IMR-90 (cell line): ENCODE data around the gene TRMT1L.

ENCODE experiments used
- CHD1 ChIP-seq: IDR thresholded peaks from 2 replicates; pipeline ENCODE4 v1.6.1; 2012; ENCODE audit warnings: low read depth, low read length, improper control_type of control experiment
- POLR2A ChIP-seq: IDR thresholded peaks from 2 replicates; pipeline ENCODE4 v1.6.1; 2012; ENCODE audit warnings: mild to moderate bottlenecking, low read depth, low read length
- SMC3 ChIP-seq: fragments of 150-350 bp; IDR thresholded peaks from 2 replicates; pipeline ENCODE4 v1.6.1; 2016; ENCODE audit warnings: low read depth, mild to moderate bottlenecking, antibody characterized with exemption, low read length, moderate library complexity
- TF ChIP-seq, protein P1 (sequence below): conservative IDR thresholded peaks from 2 replicates; pipeline ENCODE4 v1.5.1; 2012; ENCODE audit warnings: mild to moderate bottlenecking, low read depth, low read length, improper control_type of control experiment

DNA sequence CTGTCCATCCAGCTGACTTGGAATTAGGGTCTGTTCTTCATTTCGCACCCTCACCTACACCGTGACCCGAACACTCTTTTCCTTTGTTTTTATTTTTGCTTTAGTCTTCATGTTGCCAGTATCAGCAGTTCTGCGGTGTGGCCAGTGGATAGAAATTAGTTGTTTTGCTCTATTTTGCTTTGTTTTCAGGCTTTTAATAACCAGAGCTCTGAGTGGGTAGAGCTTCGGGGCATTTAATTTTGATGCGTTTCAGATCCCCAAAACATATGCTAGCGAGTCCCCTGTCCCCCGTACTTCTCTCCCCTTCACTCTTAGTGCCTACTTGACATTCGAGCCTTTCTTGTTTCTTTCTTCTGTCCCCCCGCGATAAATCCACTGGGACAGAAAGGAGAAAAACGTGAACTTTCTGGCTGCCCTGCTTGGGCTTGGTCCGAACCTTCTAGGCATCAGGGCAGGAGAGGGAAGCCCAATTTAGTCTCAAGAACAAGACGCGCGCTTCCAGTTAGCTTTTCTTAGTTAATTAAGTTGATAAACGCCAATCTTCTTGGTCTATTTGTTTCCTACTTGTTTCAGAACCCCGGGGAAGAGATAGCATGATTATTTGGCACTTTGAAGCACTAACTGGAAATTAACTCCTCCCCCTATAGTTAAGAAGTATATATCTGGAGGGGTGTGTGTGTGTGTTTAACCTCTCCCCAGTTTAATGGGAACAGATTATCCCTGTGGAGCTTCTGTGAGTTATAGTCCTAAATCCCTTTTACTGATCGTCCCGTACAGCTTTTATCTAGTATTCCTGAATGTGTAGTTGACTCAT lies 1.1 kb upstream of the TRMT1L start:
- TF ChIP-seq, protein P1, sequence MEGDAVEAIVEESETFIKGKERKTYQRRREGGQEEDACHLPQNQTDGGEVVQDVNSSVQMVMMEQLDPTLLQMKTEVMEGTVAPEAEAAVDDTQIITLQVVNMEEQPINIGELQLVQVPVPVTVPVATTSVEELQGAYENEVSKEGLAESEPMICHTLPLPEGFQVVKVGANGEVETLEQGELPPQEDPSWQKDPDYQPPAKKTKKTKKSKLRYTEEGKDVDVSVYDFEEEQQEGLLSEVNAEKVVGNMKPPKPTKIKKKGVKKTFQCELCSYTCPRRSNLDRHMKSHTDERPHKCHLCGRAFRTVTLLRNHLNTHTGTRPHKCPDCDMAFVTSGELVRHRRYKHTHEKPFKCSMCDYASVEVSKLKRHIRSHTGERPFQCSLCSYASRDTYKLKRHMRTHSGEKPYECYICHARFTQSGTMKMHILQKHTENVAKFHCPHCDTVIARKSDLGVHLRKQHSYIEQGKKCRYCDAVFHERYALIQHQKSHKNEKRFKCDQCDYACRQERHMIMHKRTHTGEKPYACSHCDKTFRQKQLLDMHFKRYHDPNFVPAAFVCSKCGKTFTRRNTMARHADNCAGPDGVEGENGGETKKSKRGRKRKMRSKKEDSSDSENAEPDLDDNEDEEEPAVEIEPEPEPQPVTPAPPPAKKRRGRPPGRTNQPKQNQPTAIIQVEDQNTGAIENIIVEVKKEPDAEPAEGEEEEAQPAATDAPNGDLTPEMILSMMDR: no peak
- TF ChIP-seq SMC3: no peak
- no peak for TF ChIP-seq POLR2A
- TF ChIP-seq CHD1: no peak
